ENCODE data around the gene FAM3B.
A peak's percentile ranks its signal among the peaks of the same experiment; 100 is the strongest.
"Not testable (repeated sequence)": the region's sequence is repeated elsewhere in the genome, so short reads cannot be mapped to it uniquely, and the experiment has no call there.

Gene FAM3B

GRCh38 chr21:41349619-41350390 is 33.2 kb downstream of the FAM3B start:
- no peak for DNase-seq (ENCODE audit: low read depth in 2 of 2)

GRCh38 chr21:41350436-41351155 is 34.0 kb downstream of the FAM3B start:
- DNase-seq (ENCODE audit: low read depth in 2 of 2) = no peak

GRCh38 chr21:41357546-41357945 is 40.9 kb downstream of the FAM3B start:
- no peak for DNase-seq (ENCODE audit: low read depth in 2 of 2)

- no peak for DNase-seq (ENCODE audit: low read depth in 2 of 2)
Observed at GRCh38 chr21:41358193-41359166, 41.9 kb downstream of the FAM3B start.

- DNase-seq (ENCODE audit: low read depth in 2 of 2) = no peak
Observed at GRCh38 chr21:41359286-41359685, 42.7 kb downstream of the FAM3B start.

- DNase-seq (ENCODE audit: low read depth in 2 of 2) = not testable (repeated sequence)
Observed at GRCh38 chr21:41359754-41360071, 43.1 kb downstream of the FAM3B start.

- DNase-seq (ENCODE audit: low read depth in 2 of 2) = no peak
Observed at GRCh38 chr21:41360072-41360821, 43.6 kb downstream of the FAM3B start.

- DNase-seq (ENCODE audit: low read depth in 2 of 2) = no peak
Observed at GRCh38 chr21:41361053-41361785, 44.6 kb downstream of the FAM3B start.

- DNase-seq (ENCODE audit: low read depth in 2 of 2) = peak; percentile 43 to 55
Observed at GRCh38 chr21:41361786-41362604, 45.4 kb downstream of the FAM3B start, which contains the start of gene MX2. Gene MX2, plus strand, starts transcription at chr21:41362027. Its CDS starts 14,880 bp downstream, at chr21:41376907.

- DNase-seq (ENCODE audit: low read depth in 2 of 2) = no peak
Observed at GRCh38 chr21:41362605-41363369, 46.2 kb downstream of the FAM3B start.

- no peak for DNase-seq (ENCODE audit: low read depth in 2 of 2)
Observed at GRCh38 chr21:41363370-41364270, 47.0 kb downstream of the FAM3B start.

- DNase-seq (ENCODE audit: low read depth in 2 of 2) = no peak
Observed at GRCh38 chr21:41364308-41364707, 47.7 kb downstream of the FAM3B start.

- no peak for DNase-seq (ENCODE audit: low read depth in 2 of 2)
Observed at GRCh38 chr21:41365377-41366107, 48.9 kb downstream of the FAM3B start.

- no peak for DNase-seq (ENCODE audit: low read depth in 2 of 2)
Observed at GRCh38 chr21:41366522-41367151, 50.0 kb downstream of the FAM3B start.

- DNase-seq (ENCODE audit: low read depth in 2 of 2) = no peak
Observed at GRCh38 chr21:41367301-41367944, 50.8 kb downstream of the FAM3B start.

All from stimulated activated CD8-positive, alpha-beta memory T cell treated with anti-CD3 and anti-CD28 coated beads, Interleukin-7, amount 100 ng/mL, for 1 hour (primary cell).